ENCODE measurements around the gene SCAND1. TPM values are rescaled to one million over a fixed set of nuclear protein-coding genes. Genes with fewer than 3 reads are reported as not detected.

Gene SCAND1
- total RNA-seq, 1 donor from 2014 or later: 31.9 TPM

DNA sequence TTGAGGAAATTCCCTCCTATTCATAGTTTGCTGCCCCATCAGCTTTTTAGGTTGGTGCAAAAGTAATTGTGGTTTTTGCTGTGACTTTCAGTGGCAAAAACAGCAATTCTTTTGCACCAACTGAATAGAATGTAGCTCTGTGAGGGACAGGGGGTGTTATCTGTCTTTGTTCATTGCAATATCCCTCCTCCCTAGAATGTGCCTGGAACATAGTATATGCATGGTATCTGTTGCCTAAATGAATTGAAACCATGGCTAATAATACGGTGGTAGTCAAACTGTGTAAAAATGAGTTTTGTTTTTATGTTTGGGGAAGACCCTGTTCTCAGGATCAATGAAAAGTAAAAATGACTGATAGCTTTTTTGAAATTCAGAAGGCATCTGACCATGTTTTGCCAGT is 45.1 kb downstream of the SCAND1 start:
- TF ChIP-seq CTCF (IDR thresholded peaks at IDR 0.05; ENCODE audit: insufficient read depth, low read length, severe bottlenecking): no peak
- H3K27me3 ChIP-seq (ENCODE audit: control insufficient read depth, insufficient read depth, low read length): no peaks in the 10 kb centered on the region
- peaks cover 8% of the 10 kb centered on the region for H3K36me3 ChIP-seq (ENCODE audit: control insufficient read depth, insufficient read depth, low read length)
- no peak for DNase-seq (ENCODE audit: low read depth)
- FAIRE-seq: no peak
- no peak overlapping the region for H3K4me3 ChIP-seq (ENCODE audit: low read depth, low read length)

DNA sequence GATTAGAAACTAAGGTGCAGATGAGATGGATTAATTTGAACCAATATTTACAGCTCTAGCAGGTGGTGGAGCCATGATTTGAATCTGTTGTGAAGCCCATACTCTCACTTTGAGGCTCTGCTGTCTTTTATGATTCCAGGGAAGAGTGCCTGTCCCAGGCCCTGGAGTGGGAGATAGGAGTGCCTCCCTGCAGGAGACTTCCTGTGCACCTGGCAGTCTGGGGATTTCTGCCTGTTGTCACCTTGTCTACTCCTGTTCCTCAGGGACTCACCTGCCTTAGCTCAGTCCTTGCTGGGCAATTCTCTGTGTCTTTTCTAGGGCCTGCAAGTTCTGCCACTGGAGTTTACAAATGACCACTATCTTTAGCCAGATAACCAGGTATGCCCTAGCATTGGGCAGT is 46.3 kb downstream of the SCAND1 start:
- TF ChIP-seq CTCF (IDR thresholded peaks at IDR 0.05; ENCODE audit: insufficient read depth, low read length, severe bottlenecking): no peak
- DNase-seq (ENCODE audit: low read depth): no peak
- no peak for FAIRE-seq
- Histone ChIP-seq H3K4me3 (ENCODE audit: low read depth, low read length) (no peak overlapping the region), H3K27me3 (ENCODE audit: control insufficient read depth, insufficient read depth, low read length) (no peaks in the 10 kb centered on the region), H3K36me3 (ENCODE audit: control insufficient read depth, insufficient read depth, low read length) (peaks cover 4% of the 10 kb centered on the region)

- DNase-seq (ENCODE audit: low read depth) (no peak), FAIRE-seq (no peak)
- H3K36me3 ChIP-seq (ENCODE audit: control insufficient read depth, insufficient read depth, low read length): peaks cover 4% of the 10 kb centered on the region
- TF ChIP-seq CTCF (IDR thresholded peaks at IDR 0.05; ENCODE audit: insufficient read depth, low read length, severe bottlenecking): no peak
- H3K4me3 ChIP-seq (ENCODE audit: low read depth, low read length): no peak overlapping the region
- no peaks in the 10 kb centered on the region for H3K27me3 ChIP-seq (ENCODE audit: control insufficient read depth, insufficient read depth, low read length)
Measured at GRCh38 chr20:35907017-35907701, 47.1 kb downstream of the SCAND1 start.

GRCh38 chr20:35904982-35905663 is 49.2 kb downstream of the SCAND1 start:
- no peaks in the 10 kb centered on the region for H3K27me3 ChIP-seq (ENCODE audit: control insufficient read depth, insufficient read depth, low read length)
- DNase-seq (ENCODE audit: low read depth) (no peak), FAIRE-seq (no peak)
- no peak for TF ChIP-seq CTCF (IDR thresholded peaks at IDR 0.05; ENCODE audit: insufficient read depth, low read length, severe bottlenecking)
- no peak overlapping the region for H3K4me3 ChIP-seq (ENCODE audit: low read depth, low read length)
- H3K36me3 ChIP-seq (ENCODE audit: control insufficient read depth, insufficient read depth, low read length): peaks cover 4% of the 10 kb centered on the region

GRCh38 chr20:35903843-35904242 is 50.5 kb downstream of the SCAND1 start:
- TF ChIP-seq CTCF (IDR thresholded peaks at IDR 0.05; ENCODE audit: insufficient read depth, low read length, severe bottlenecking): no peak
- DNase-seq (ENCODE audit: low read depth) (no peak), FAIRE-seq (no peak)
- H3K4me3 ChIP-seq (ENCODE audit: low read depth, low read length): no peak overlapping the region
- no peaks in the 10 kb centered on the region for H3K27me3 ChIP-seq (ENCODE audit: control insufficient read depth, insufficient read depth, low read length)
- peaks cover 6% of the 10 kb centered on the region for H3K36me3 ChIP-seq (ENCODE audit: control insufficient read depth, insufficient read depth, low read length)

Other genes with a start within 250 kb of the SCAND1 start
- 322 and 335 TPM in 2 replicates for gene RBM39, start 212.2 kb downstream of the SCAND1 start, total RNA-seq
- 22.8 and 24.0 TPM in 2 replicates for gene PHF20, start 182.5 kb downstream of the SCAND1 start, total RNA-seq
- 1.5 and 1.8 TPM in 2 replicates for gene CNBD2, start 14.1 kb upstream of the SCAND1 start, total RNA-seq
- 2.1 and 2.7 TPM in 2 replicates for gene EPB41L1, start 200.2 kb upstream of the SCAND1 start, total RNA-seq